HEK293 (cell line): Measurements from ENCODE around the gene ADAMTS10.

ENCODE experiments used
- YY1 ChIP-seq: fragments of 450-650 bp; formaldehyde crosslinking; IDR thresholded peaks from 2 replicates; pipeline ENCODE4 v1.5.1; 2018; ENCODE audit warnings: missing biosample characterization, missing genetic modification characterization
- ZBTB26 ChIP-seq: fragments of 450-650 bp; formaldehyde crosslinking; optimal IDR thresholded peaks from 2 replicates; pipeline ENCODE3; 2016; ENCODE audit warnings: missing biosample characterization, mild to moderate bottlenecking, missing genetic modification characterization
- ZNF10 ChIP-seq: fragments of 450-650 bp; formaldehyde crosslinking; IDR thresholded peaks from 2 replicates; pipeline ENCODE4 v1.5.1; 2017; ENCODE audit warnings: missing biosample characterization, missing genetic modification characterization
- ZNF19 ChIP-seq: fragments of 450-650 bp; formaldehyde crosslinking; IDR thresholded peaks from 2 replicates; pipeline ENCODE4; 2016; ENCODE audit warnings: missing biosample characterization, missing genetic modification characterization, low read depth
- ZNF660 ChIP-seq: fragments of 450-650 bp; IDR thresholded peaks from 2 replicates; pipeline ENCODE4 v1.5.1; 2018; ENCODE audit warnings: missing biosample characterization, mild to moderate bottlenecking, missing genetic modification characterization
- ZNF792 ChIP-seq: fragments of 450-650 bp; formaldehyde crosslinking; IDR thresholded peaks from 2 replicates; pipeline ENCODE4 v1.5.1; 2016; ENCODE audit warnings: missing biosample characterization, missing genetic modification characterization
- TF ChIP-seq, protein P1 (sequence below): fragments of 450-650 bp; formaldehyde crosslinking; IDR thresholded peaks from 2 replicates; pipeline ENCODE4 v1.5.1; 2016; ENCODE audit warnings: missing biosample characterization, missing genetic modification characterization

- TF ChIP-seq ZBTB26 (tag by site-specific recombination) (no peak), ZNF792 (tag by site-specific recombination) (no peak), YY1 (tag by site-specific recombination) (no peak), ZNF19 (no peak), ZNF660 (tag by site-specific recombination) (no peak), ZNF10 (tag by site-specific recombination) (no peak)
- TF ChIP-seq, protein P1, sequence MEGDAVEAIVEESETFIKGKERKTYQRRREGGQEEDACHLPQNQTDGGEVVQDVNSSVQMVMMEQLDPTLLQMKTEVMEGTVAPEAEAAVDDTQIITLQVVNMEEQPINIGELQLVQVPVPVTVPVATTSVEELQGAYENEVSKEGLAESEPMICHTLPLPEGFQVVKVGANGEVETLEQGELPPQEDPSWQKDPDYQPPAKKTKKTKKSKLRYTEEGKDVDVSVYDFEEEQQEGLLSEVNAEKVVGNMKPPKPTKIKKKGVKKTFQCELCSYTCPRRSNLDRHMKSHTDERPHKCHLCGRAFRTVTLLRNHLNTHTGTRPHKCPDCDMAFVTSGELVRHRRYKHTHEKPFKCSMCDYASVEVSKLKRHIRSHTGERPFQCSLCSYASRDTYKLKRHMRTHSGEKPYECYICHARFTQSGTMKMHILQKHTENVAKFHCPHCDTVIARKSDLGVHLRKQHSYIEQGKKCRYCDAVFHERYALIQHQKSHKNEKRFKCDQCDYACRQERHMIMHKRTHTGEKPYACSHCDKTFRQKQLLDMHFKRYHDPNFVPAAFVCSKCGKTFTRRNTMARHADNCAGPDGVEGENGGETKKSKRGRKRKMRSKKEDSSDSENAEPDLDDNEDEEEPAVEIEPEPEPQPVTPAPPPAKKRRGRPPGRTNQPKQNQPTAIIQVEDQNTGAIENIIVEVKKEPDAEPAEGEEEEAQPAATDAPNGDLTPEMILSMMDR: no peak
These were observed 33.5 kb upstream of the ADAMTS10 start for GRCh38 chr19:8643860-8644653.
